Left lung (tissue), 10 donors: Measurements from ENCODE around the gene ATP12A. TPM values are rescaled to one million over a fixed set of nuclear protein-coding genes. Genes with fewer than 3 reads are reported as not detected.

Experiments
- ATAC-seq: fragments of 200-7000 bp; cut with Tn5 transposase; one replicate; pipeline ENCODE4 v1.9.1; 2020; ENCODE audit warnings: moderate library complexity
- DNase-seq, 4 donors: peaks; one replicate each; pipeline ENCODE4 v3.0.0-alpha.2; 2013 to 2020
- H3K27ac ChIP-seq, 2 donors: fragments of 200-600 bp; sonication (generic) in 1 of 2; one replicate each; pipeline versions ENCODE4 v1.5.0 to v1.8.0; 2020 to 2021
- H3K27me3 ChIP-seq, 2 donors: fragments of 200-600 bp; sonication (generic) in 1 of 2; one replicate each; pipeline versions ENCODE4 v1.5.0 to v1.8.0; 2020 to 2021
- H3K36me3 ChIP-seq, 2 donors: fragments of 200-600 bp; sonication (generic) in 1 of 2; one replicate each; pipeline versions ENCODE4 v1.5.0 to v1.8.0; 2020 to 2021
- H3K4me1 ChIP-seq, 2 donors: fragments of 200-600 bp; one replicate each; pipeline ENCODE4 v1.8.0; 2021
- H3K4me3 ChIP-seq, 2 donors: fragments of 200-600 bp; sonication (generic) in 1 of 2; one replicate each; pipeline versions ENCODE4 v1.5.0 to v1.8.0; 2020 to 2021; ENCODE audit warnings: mild to moderate bottlenecking in 1 of 2
- H3K9me3 ChIP-seq, 2 donors: fragments of 200-600 bp; sonication (generic) in 1 of 2; one replicate each; pipeline versions ENCODE4 v1.5.0 to v1.8.0; 2020 to 2021
- intact Hi-C, 2 donors: fragments of 100-400 bp; cut with DNase I; formaldehyde crosslinking; loops; one replicate each; pipeline versions ENCODE4 v1.11.2 to v1.14.2; 2022
- polyA plus RNA-seq, 6 donors: library from polyadenylated mRNA; unstranded; fragments of 120-200 nt; gene quantifications; one replicate each; pipeline ENCODE4 v1.2.1, GENCODE V29; 2013; ENCODE audit not compliant: insufficient read length in 6 of 6
- total RNA-seq, 2 donors: library from RNA; stranded (reverse); fragmentation: NEBNext Ultra II Directional; extraction: Animal tissue kit (Norgen Biotek cat#: 25700); gene quantifications; one replicate each; pipeline ENCODE4 v1.2.1, GENCODE V29; 2021
- TF ChIP-seq, protein P1 (sequence below), 2 donors: fragments of 200-600 bp; sonication (generic) in 1 of 2; IDR thresholded peaks; one replicate each; pipeline versions ENCODE4 v1.5.0 to v1.8.0; 2021; ENCODE audit warnings: antibody characterized with exemption in 2 of 2
- donor health status: DM: no; HTN: yes; CAD: no.
- donor health status: DM: no; HTN: no; CAD: no.

The ATP12A gene
- total and polyA plus RNA-seq, 8 donors, result 0.08 to 2.0 (median 0.10) TPM; not detected in 3

DNA sequence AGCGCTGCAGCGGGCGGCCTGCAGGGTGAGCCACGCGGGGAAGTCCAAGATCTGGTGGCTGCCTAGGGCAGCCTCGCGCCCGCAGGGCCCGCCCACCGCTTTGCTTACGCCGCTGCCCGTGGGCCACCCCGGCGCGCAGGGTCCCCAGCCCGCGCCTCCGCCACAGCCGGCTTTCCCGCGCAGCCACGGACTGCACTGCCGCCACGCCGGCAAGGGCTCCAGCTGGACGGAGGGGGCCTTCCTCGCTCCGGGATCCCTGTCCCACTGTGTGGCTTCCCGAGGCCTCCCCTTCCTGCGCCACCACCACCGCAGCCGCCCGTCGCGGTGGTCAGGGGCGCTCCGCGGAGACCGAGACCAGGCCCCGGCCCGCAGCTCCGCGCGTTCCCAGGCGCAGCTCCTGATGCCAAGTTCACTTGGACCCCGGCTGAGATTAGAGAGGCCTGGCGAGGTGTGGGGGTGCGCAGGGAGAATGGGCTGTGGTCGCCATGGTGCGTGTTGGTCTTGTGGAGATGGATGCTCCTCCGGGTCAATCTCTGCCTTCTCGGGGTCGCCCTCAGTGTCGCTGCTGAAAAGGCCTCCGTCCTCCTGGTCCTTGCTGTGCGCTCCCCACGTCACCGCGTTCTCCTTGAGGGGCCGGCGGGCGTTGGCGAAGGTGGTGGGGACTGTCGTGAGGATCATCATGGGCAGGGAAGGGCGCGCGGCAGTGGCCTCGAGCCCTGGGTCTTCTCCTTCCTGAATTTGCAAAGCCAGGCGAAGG is 65.8 kb downstream of the ATP12A start:
- H3K27me3 ChIP-seq, result peaks cover 42 to 70% of the 10 kb centered on the region in 2 donors
- intact Hi-C loops, result no loop called here
- TF ChIP-seq, protein P1, sequence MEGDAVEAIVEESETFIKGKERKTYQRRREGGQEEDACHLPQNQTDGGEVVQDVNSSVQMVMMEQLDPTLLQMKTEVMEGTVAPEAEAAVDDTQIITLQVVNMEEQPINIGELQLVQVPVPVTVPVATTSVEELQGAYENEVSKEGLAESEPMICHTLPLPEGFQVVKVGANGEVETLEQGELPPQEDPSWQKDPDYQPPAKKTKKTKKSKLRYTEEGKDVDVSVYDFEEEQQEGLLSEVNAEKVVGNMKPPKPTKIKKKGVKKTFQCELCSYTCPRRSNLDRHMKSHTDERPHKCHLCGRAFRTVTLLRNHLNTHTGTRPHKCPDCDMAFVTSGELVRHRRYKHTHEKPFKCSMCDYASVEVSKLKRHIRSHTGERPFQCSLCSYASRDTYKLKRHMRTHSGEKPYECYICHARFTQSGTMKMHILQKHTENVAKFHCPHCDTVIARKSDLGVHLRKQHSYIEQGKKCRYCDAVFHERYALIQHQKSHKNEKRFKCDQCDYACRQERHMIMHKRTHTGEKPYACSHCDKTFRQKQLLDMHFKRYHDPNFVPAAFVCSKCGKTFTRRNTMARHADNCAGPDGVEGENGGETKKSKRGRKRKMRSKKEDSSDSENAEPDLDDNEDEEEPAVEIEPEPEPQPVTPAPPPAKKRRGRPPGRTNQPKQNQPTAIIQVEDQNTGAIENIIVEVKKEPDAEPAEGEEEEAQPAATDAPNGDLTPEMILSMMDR (IDR thresholded peaks at IDR 0.05), result no peak
- no peaks in the 10 kb centered on the region for H3K9me3 ChIP-seq
- no peak for ATAC-seq
- no peaks in the 10 kb centered on the region for H3K36me3 ChIP-seq
- no peak overlapping the region for H3K27ac ChIP-seq
- DNase-seq, result no peak
- peaks cover 10 to 22% of the 10 kb centered on the region in 2 donors for H3K4me1 ChIP-seq
- no peak overlapping the region for H3K4me3 ChIP-seq

DNA sequence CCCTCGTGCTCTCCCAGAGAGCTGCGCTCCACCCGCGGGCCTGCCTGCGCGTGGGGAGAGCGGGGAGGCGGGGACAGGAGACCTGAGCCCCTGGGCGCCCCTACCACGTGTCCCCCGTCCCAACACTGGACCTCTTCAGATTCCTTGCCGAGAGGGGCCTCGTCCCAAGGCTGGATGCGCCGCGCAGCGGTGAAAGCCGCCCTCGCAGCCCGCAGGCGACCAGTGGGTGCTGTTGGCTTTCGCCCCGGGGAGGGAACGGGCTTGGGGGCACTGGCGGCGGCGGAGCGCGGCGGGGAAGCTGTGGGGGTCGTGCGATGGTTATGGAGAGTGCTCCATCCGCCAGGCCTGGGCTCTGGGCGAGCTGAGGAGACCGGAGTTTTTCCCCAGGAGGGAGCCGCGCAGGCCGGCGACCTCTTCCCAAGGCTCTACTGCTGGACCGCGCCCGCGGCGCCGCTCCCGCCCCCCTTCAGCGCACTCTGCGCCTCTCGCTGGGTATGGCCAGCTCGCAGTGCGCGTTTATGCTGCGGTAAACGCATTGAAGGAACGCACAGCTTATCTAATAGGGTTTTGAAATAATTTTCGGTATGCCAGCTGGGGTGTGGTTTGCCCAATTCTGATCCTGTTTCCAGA is 66.5 kb downstream of the ATP12A start:
- Histone ChIP-seq H3K4me3 (peak overlapping the region; percentile 11 to 13), H3K27ac (no peak overlapping the region), H3K9me3 (no peaks in the 10 kb centered on the region), H3K36me3 (no peaks in the 10 kb centered on the region), H3K27me3 (peaks cover 42 to 71% of the 10 kb centered on the region in 2 donors), H3K4me1 (peaks cover 10 to 22% of the 10 kb centered on the region in 2 donors)
- TF ChIP-seq, protein P1 (IDR thresholded peaks at IDR 0.05), result no peak
- ATAC-seq, result peak; percentile 49
- no peak for DNase-seq
- intact Hi-C loops, result no loop called here

DNA sequence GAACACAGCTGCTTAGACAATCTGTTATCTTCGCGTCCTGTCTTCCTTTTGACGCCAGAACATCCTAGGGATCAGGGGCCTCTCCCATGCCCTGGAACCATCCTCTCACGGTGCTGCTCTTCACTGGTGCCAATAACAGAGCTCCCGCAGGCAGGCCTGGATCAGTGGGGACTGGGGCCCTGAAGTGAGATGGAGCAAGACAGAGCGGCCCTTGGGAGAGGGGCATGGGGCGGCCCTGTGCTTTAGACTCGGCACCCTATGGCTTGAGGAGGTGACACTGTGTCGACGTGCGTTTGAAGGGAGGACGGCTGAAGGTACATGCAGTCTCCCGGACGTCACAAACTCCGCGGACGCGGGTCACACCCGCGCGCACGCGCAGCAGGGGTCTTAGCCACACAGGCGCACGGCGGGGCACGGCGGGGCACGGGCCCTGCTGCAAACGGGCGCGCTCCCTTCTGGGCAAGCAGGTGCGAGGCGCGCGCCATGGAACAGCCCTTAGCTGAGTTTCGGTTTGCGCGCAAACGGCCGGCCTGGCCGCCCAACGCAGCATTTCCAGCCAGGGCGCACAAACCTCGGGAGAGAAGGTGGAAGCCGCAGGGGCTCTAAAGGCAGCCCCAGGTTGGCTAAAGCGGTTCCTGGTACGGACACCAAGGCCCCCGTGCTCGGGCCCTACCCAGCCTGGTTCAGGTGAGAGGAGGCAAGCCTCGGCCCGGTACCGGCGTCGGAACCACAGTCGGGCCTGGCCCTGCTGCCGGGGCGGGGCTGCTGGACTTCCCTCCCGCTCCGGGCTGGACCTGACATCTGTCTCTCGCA is 67.2 kb downstream of the ATP12A start:
- peaks cover 10 to 22% of the 10 kb centered on the region in 2 donors for H3K4me1 ChIP-seq
- H3K27me3 ChIP-seq, result peaks cover 42 to 74% of the 10 kb centered on the region in 2 donors
- no peaks in the 10 kb centered on the region for H3K9me3 ChIP-seq
- peak overlapping the region; percentile 13 to 27 for H3K4me3 ChIP-seq
- peak in 1 of 4 donors; percentile 79 for DNase-seq
- H3K27ac ChIP-seq, result no peak overlapping the region
- intact Hi-C loops, result no loop called here
- peak; percentile 60 for ATAC-seq
- TF ChIP-seq, protein P1 (IDR thresholded peaks at IDR 0.05), result no peak
- H3K36me3 ChIP-seq, result no peaks in the 10 kb centered on the region

DNA sequence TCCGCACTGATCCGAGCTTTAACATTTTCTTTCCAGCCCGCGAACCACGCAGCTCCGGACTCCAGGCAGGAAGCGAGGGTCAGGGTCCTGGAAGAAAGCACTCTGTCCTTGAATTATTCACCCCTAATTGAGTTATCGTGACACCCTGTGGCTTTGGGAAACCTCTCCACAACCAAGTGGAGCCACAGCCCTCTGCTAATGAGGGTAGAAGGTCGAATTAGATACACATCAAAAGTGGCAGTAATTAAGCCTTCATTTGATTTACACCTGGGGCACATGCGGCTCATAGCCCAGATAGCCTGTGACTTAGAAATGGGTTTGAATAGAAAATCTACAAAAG is 67.8 kb downstream of the ATP12A start:
- Histone ChIP-seq H3K27ac (no peak overlapping the region), H3K9me3 (no peaks in the 10 kb centered on the region), H3K27me3 (peaks cover 42 to 73% of the 10 kb centered on the region in 2 donors), H3K36me3 (no peaks in the 10 kb centered on the region), H3K4me3 (peak overlapping the region in 1 of 2 donors; percentile 27), H3K4me1 (peaks cover 10 to 22% of the 10 kb centered on the region in 2 donors)
- ATAC-seq (no peak), DNase-seq (no peak)
- TF ChIP-seq, protein P1 (IDR thresholded peaks at IDR 0.05), result no peak
- intact Hi-C loops, result no loop called here

DNA sequence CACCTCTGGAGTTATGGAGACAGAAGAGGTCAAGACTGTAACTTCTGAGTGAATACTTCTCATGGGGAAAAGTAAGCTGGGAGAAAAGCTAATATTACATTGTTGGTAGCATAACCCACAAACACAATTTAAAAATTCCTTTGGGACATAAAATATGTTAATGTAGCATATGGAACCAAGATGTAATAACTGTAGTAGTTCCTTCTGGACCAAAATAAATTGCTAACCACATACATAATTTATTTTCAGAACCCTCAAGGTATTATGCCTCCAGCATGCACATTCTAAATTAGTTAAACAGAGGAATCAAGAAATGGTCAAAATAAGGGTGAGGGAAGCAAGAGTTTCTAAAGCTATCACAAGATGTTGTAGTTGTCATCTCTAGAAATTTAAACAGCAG is 79.0 kb downstream of the ATP12A start:
- no peaks in the 10 kb centered on the region for H3K4me1 ChIP-seq
- no peak for DNase-seq
- no peaks in the 10 kb centered on the region for H3K36me3 ChIP-seq
- no peak overlapping the region for H3K4me3 ChIP-seq
- no peak for ATAC-seq
- intact Hi-C loops, result no loop called here
- no peak overlapping the region for H3K27ac ChIP-seq
- no peaks in the 10 kb centered on the region for H3K27me3 ChIP-seq
- no peaks in the 10 kb centered on the region for H3K9me3 ChIP-seq
- TF ChIP-seq, protein P1 (IDR thresholded peaks at IDR 0.05), result no peak
